HG03135 (cell line): ENCODE data around the gene CTSC.
"Not testable (repeated sequence)": the region's sequence is repeated elsewhere in the genome, so short reads cannot be mapped to it uniquely, and the experiment has no call there.

Experiments
- ATAC-seq: cut with Tn5 transposase; IDR thresholded peaks from one replicate; pipeline ENCODE4 v1.9.1; 2021; ENCODE audit warnings: mild to moderate bottlenecking, moderate library complexity; ENCODE audit not compliant: unreplicated experiment

Gene CTSC

GRCh38 chr11:88292171-88292843 lies 45.2 kb downstream of the CTSC start:
- no peak for ATAC-seq

DNA sequence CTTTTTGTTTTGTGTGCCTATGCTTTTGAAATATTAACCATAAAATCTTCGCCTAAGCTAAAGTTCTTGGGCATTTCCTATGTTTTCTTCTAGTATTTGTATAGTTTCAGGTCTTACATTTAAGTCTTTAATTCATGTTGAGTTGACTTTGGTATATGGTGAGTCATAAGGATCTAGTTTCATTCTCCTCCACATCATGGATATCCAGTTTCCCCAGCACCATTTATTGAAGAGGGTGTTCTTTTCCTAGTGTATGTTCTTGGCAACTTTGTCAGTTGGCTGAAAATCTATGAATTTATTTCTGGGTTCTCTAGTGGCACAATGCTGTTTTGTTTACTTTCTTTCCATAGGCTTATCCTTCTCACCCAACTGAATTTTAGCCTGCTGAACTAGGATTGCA lies 49.0 kb downstream of the CTSC start:
- ATAC-seq = no peak

DNA sequence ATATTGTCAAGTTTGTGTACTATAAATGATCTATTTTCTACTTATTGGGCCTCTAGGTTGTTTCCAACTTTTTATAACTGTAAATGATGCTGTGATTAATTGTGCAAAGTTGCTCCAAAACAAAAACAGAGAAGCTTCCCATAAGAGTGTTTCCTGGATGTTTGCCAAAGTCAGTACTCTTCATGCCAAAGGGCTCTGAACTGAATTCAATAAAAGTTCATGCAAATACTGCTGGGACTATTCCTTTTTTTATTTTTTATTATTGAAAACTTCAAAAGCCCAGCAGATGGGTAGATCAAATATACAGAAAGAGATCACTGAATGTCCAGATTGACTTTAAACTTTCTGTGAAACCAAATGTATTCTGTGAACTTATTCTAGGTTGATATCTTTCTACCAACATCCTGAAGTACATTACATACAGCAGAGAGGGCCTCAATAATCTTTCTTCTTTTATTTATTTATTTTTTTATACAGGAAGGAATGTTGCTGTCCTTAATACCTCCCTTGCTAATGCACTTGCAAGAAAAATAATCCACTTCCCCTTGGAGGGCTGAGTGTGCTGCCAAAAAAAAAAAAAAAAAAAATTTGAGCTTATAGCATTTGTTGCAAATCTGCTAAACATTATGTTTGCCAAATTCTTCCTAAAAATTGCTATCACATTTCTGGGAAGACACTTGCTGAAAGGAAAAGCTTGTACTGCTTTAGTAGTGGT lies 53.0 kb downstream of the CTSC start:
- ATAC-seq = no peak

DNA sequence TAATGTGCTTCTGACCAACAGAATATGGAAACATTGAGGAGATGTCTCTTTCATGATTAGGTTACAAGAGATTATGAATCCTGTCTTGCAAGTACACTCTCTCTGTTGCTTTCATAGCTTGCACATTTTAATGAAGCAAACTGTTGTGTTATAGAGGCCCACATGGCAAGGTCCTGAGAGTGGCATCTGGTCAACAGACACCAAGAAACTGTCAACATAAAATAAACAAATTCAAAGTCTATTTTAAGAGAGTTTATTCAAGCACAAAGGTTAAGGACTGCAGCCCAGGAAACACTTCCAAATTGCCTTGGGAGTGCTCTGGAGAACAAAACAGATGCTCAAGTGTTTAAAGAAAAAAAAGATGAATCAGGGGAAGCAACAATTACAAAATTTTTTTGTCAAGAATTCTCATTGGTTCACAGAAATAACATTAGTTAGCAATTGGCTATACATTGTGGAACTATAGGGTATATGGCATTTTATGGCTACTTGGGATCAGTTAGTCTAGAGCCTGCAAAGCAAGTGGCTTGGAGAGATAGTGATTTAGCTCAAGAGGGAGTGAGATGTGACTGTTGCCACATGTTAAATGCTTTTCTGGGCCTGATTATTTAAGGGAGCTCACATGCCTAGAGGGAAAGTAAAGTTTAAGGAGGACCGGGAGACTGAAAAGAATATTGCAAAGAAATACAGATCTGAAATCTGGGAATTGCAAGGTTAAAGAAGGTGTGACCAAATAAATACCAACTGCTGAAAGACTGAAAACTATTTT lies 54.6 kb downstream of the CTSC start:
- no peak for ATAC-seq

- ATAC-seq = no peak
Measured at GRCh38 chr11:88281317-88281712, 56.2 kb downstream of the CTSC start.

- no peak for ATAC-seq
Measured at GRCh38 chr11:88280673-88281316, 56.7 kb downstream of the CTSC start.

DNA sequence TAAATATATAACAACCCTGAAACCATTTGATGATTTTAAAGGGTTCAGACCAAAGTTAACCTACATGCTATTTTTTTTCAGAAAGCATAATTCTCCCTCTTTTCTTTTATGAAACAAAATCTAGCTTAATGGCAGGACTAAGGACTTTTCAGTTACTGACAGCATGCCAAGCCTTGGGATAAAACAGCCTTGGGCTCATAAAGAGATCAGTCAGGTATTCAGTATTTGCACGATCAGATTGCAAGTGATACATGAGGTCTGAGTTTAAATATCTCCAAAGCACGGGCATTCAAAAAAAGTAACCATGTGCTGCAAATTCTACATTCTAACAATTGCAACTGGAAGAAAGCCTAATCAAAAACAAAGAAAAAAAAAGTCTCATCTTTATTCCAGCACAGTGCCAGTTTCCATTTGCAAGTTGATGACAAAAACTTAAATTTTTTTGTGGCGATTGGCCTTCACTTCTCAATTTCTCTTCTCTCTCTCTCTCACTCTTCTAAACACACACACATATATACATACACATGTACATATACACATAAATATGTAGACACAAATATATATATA lies 60.1 kb downstream of the CTSC start:
- no peak for ATAC-seq

DNA sequence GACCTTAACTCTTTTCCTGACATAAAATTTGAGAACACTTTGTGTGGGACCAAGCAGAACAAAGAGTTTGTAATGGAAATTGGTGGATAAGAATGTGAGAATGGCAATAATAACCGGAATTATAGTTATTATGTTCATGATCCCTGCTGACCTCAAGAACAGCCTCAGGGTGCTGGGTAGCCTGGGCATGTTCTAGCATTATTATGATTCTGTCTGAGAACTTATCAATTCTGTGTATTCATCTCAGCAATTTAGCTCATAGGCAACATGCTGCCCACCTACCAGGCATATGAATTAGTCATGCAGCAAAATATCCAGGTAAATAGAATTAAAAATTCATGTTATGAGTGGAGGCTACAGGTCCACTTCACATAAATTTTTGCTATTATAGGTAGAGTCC lies 61.9 kb downstream of the CTSC start:
- ATAC-seq = no peak

DNA sequence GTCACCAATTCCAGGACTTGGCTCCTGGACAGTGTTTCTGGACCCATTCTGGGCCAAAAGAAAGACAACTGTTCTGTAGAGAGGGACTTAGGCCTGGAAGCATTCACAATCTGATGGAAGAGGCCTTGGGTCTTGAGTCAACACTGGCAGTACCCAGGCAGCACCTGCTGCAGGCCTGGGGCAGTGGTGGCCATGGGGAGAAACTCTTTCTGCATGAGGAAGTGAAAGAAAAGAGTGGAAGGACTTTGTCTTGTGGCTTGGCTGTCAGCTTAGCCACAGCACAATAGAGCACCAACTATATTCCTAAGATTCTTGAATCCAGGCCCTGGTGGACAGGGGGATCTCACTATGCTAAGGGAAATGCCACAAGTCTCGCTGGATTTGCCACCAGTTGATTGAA lies 70.6 kb downstream of the CTSC start:
- no peak for ATAC-seq

GRCh38 chr11:88266157-88266556 lies 71.4 kb downstream of the CTSC start:
- ATAC-seq = no peak

DNA sequence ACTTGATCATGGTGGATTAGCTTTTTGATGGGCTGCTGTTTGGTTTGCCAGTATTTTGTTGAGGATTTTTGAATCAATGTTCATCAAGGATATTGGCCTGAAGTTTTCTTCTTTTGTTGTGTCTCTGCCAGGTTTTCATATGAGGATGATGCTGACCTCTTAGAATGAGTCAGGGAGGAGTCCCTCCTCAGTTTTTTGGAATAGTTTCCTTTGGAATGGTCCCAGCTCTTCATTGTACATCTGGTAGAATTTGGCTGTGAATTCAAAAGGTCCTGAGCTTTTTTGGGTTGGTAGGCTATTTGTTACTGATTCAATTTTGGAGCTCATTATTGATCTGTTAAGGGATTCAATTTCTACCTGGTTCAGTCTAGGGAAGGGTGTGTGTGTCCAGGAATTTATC lies 78.1 kb downstream of the CTSC start:
- no peak for ATAC-seq

- no peak for ATAC-seq
Measured at GRCh38 chr11:88252208-88252607, 85.3 kb downstream of the CTSC start.

DNA sequence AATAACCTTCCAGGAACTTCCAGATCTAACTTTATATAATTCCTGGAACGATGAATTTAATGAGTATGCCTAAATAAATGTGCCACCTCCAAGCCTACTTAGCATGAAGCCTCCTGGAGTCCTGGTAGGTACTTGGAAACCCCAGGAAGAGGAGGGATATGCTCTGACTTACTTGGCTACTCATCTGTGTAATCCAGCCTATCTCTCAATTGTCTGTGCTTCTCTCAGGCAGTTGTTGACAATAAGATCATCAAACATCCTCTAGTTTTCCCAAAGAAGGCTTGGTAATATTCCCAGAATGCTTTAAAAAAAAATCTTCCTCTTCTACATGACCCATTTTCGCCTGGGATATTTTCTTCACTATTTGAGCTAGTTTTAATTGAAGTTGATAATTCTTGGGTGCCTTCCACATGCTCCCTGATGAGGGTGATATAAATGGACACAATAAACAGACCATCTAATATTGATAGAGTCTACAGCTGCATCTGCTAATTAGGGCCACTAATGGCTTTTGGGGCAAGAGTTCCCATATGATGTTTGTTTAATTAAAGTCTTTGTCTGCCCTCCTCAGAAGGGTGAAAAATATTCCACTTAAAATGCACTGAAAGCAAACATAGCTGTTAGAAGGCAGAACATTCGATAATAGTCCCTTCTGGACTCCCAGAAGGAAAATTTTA lies 86.8 kb downstream of the CTSC start:
- no peak for ATAC-seq

DNA sequence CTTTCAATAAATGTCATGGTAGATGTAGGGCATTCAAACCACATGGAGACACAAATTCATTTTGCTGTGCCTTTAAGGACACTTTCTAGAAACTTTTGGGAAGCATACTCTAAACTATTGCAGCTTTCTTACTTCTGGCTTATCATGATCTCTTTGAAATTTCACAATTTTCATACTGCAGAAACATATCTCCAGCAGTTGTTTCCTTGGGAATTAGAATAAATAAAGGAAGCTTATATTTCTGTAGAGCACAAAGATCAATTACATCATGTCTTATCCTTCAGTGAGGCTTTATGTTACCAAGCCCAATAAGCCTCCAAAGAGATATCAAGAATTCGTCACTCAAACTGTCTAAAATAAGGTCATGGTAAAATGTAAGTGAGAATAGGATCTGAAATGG lies 87.8 kb downstream of the CTSC start:
- no peak for ATAC-seq

DNA sequence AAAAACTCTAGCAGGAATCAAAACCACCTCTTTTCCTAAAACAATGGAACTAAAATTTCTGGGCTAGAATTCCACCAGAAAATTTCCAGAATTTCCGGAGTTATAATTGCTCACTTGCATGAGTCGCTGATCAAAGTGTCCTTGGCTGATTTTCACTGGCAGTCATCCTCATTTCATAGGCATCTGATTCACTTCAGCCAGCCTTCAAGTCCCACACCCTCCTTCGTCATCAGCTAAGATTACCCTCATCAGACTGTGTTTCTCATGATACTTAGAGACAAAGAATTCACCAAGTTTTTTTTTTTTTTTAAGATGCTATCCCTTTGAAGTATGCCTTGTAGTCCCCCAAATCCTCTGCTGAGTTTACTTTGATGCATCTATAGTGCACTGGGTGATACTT lies 90.8 kb downstream of the CTSC start:
- ATAC-seq = no peak

DNA sequence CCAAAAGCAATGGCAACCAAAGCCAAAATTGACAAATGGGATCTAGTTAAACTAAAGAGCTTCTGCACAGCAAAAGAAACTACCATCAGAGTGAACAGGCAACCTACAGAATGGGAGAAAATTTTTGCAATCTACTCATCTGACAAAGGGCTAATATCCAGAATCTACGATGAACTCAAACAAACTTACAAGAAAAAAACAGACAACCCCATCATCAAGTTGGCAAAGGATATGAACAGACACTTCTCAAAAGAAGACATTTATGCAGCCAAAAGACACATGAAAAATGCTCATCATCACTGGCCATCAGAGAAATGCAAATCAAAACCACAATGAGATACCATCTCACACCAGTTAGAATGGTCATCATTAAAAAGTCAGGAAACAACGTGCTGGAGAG lies 92.0 kb downstream of the CTSC start:
- ATAC-seq = not testable (repeated sequence)
